Thyroid gland (tissue), 4 donors: Measurements from ENCODE around the gene GAS6. TPM values are rescaled to one million over a fixed set of nuclear protein-coding genes. Genes with fewer than 3 reads are reported as not detected.
"Not testable (repeated sequence)": the region's sequence is repeated elsewhere in the genome, so short reads cannot be mapped to it uniquely, and the experiment has no call there.

ENCODE experiments used
- DNase-seq, 2 donors: peaks; one replicate each; pipeline ENCODE4 v3.0.0-alpha.2; 2019
- H3K27ac ChIP-seq, 3 donors: fragments of 200-600 bp; sonication (generic); 1 replicate in 2 of 3; 2 replicates in 1 of 3; pipeline ENCODE4 v1.5.1; 2016 to 2019; ENCODE audit warnings: mild to moderate bottlenecking in 1 of 3, moderate library complexity in 1 of 3
- H3K27me3 ChIP-seq: fragments of 200-600 bp; sonication (generic); one replicate; pipeline ENCODE4 v1.5.1; 2019
- H3K36me3 ChIP-seq, 2 donors: fragments of 200-600 bp; sonication (generic); one replicate each; pipeline ENCODE4 v1.5.1; 2016 to 2019
- H3K4me1 ChIP-seq, 2 donors: fragments of 200-600 bp; sonication (generic); one replicate each; pipeline ENCODE4 v1.5.1; 2017 to 2019
- H3K4me3 ChIP-seq, 3 donors: fragments of 200-600 bp; sonication (generic); replicated peaks in 1 of 3; 1 replicate in 2 of 3; 2 replicates in 1 of 3; pipeline ENCODE4 v1.5.1; 2016; ENCODE audit warnings: mild to moderate bottlenecking in 1 of 3
- H3K9me3 ChIP-seq: fragments of 200-600 bp; sonication (generic); one replicate; pipeline ENCODE4 v1.5.1; 2017
- POLR2A ChIP-seq, 2 donors: fragments of 450-650 bp; IDR thresholded peaks; one replicate each; pipeline ENCODE4 v1.6.1; 2017; ENCODE audit warnings: antibody characterized with exemption in 2 of 2, mild to moderate bottlenecking in 2 of 2, moderate library complexity in 1 of 2
- WGBS, 2 donors: methylation state at CpG; one replicate each; pipeline ENCODE4 v1.1.5; 2017; 5-methylcytosine and 5-hydroxymethylcytosine counted together
- intact Hi-C: fragments of 100-400 bp; cut with DNase I; formaldehyde crosslinking; loops from one replicate; pipeline ENCODE4 v1.15.1; 2023
- total RNA-seq, 4 donors: library from RNA; depleted of rRNA; stranded (reverse); fragments of >200 nt; gene quantifications; one replicate each; pipeline ENCODE4 v1.2.3, GENCODE V29; 2016
- TF ChIP-seq, protein P1 (sequence below), 6 experiments: fragments of 200-600 bp in 3 of 6; fragments of 450-650 bp in 3 of 6; sonication (generic) in 3 of 6; IDR thresholded peaks; one replicate each; pipeline ENCODE4 v1.5.1; 2016 to 2019; ENCODE audit warnings: antibody characterized with exemption in 6 of 6, mild to moderate bottlenecking in 2 of 6, inconsistent platforms in 1 of 6, moderate library complexity in 1 of 6

GAS6 gene
- total RNA-seq: 100 to 1,000 TPM; 145 to 197 (median 173) TPM

- Histone ChIP-seq H3K36me3 (no peaks in the 10 kb centered on the region), H3K4me1 (peaks cover 18 to 36% of the 10 kb centered on the region in 2 donors), H3K9me3 (no peaks in the 10 kb centered on the region), H3K4me3 (peak within 1 kb of the TSS; percentile 32 to 76 (median 75)), H3K27me3 (no peaks in the 10 kb centered on the region), H3K27ac (peak within 1 kb of the TSS; percentile 84 to 95 (median 89))
- TF ChIP-seq POLR2A (IDR thresholded peaks at IDR 0.05): peak in 1 of 2 donors; percentile 73
- TF ChIP-seq, protein P1, sequence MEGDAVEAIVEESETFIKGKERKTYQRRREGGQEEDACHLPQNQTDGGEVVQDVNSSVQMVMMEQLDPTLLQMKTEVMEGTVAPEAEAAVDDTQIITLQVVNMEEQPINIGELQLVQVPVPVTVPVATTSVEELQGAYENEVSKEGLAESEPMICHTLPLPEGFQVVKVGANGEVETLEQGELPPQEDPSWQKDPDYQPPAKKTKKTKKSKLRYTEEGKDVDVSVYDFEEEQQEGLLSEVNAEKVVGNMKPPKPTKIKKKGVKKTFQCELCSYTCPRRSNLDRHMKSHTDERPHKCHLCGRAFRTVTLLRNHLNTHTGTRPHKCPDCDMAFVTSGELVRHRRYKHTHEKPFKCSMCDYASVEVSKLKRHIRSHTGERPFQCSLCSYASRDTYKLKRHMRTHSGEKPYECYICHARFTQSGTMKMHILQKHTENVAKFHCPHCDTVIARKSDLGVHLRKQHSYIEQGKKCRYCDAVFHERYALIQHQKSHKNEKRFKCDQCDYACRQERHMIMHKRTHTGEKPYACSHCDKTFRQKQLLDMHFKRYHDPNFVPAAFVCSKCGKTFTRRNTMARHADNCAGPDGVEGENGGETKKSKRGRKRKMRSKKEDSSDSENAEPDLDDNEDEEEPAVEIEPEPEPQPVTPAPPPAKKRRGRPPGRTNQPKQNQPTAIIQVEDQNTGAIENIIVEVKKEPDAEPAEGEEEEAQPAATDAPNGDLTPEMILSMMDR (IDR thresholded peaks at IDR 0.05): peak in 1 of 6 experiments; percentile 4
- DNase-seq: peak; percentile 68 to 74
- WGBS, 2 donors: 0 to 1% methylated on average over 5 to 25 of the region's 116 CpGs
- intact Hi-C loops: no loop called here
These were observed at the start of gene GAS6 for GRCh38 chr13:113863524-113864272. TSS of gene GAS6 (minus strand) at chr13:113864076. CDS start at chr13:113863920, 156 bp downstream.

DNA sequence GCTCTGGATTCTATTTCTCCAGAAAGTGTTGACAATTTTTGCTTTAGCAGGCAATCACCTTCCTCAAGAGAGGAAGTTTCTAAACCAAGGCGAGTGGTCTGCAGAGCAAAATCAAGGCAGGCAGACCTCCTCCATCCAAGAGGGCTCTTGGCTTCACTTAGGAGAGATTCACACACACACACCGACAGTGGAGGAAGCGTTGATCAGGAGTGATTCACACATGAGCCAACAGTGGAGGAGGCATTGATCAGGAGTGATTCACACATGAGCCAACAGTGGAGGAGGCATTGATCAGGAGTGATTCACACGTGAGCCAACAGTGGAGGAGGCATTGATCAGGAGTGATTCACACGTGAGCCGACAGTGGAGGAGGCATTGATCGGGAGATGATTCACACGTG, 49.5 kb upstream of the GAS6 start:
- H3K27ac ChIP-seq, H3K27me3 ChIP-seq, DNase-seq, H3K9me3 ChIP-seq, intact Hi-C loops, H3K4me3 ChIP-seq, H3K4me1 ChIP-seq, H3K36me3 ChIP-seq: not testable (repeated sequence)
- WGBS, 2 donors: 78 to 87% methylated on average over 8 of the region's 8 CpGs

GRCh38 chr13:113912596-113912995, 48.7 kb upstream of the GAS6 start:
- intact Hi-C loops: no loop called here
- Histone ChIP-seq H3K36me3 (no peaks in the 10 kb centered on the region), H3K27me3 (no peaks in the 10 kb centered on the region), H3K9me3 (no peaks in the 10 kb centered on the region), H3K4me3 (no peak overlapping the region), H3K4me1 (no peaks in the 10 kb centered on the region), H3K27ac (no peak overlapping the region)
- TF ChIP-seq POLR2A (IDR thresholded peaks at IDR 0.05): no peak
- TF ChIP-seq, protein P1 (IDR thresholded peaks at IDR 0.05): no peak
- DNase-seq: no peak
- WGBS, 2 donors: 80 to 85% methylated on average over 3 of the region's 3 CpGs

DNA sequence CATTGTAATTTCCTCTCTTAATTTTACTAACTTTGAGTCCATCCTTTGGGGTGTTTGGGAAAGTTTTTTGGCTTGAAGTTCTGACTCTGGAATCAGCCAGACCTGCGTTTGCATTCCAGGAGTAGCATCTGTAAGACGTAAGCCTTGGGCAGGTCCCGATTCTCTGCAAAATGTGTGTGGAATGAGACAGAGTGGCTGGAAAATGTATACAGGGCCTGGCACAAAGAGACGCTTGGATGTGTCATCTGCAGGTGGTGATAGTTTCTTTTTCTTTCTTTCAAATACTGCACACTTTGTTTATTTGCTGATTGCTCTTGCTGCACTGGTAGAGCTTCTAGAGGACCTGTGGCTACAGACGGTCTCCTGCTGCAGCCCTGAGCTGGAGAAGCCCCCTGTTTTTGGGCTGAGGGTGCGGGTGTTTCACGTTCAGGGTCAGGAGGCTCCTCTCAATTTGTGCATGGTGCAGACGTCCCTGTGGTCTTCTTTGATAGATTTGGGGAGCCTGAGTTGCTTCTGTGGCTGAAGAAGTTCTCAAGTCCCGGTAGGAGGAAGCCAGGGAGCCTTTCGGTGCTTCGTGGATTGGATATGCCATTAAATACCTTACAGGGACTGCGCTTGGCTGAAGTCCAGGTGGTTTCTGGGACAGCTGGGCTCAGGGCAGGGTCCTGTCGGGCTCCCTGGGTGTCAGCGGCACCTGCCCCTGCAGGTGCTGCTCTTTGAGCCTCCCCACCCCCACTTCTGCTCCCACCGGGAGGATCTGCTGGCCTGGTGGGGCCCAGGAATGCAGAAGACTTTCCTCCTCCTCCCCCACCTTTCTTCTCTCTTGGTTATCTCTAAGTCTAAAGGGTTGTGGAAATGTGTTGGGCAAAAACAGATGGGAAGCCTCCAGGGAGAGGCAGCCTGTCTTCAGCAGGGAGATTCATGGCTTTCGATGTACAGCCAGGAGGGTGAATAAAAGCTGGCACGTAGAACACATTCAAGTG, 44.0 kb upstream of the GAS6 start:
- H3K27ac ChIP-seq: no peak overlapping the region
- DNase-seq: no peak
- WGBS, 2 donors: 76 to 80% methylated on average over 17 of the region's 17 CpGs

DNA sequence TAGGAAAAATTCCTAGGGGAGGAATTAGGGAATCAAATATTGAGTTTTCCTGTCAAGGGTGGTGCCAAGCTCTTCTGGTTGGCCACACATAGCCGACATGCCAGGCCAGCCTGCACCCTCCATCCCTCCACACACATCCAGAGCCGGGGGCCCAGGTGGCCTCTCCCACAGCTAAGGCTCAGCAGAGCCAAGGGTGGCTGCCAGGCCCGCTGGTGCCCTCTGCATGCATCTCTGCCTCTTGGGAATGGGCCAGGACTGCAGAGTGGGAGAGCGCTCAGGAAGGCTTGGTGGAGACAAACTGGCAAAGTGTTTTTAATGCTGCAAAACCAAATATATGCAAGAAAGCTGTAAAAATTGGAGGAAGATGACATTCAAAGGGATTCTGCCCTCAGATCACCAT, 42.7 kb upstream of the GAS6 start:
- H3K27me3 ChIP-seq: no peaks in the 10 kb centered on the region
- H3K4me1 ChIP-seq: peaks cover 4 to 7% of the 10 kb centered on the region in 2 donors
- peak overlapping the region; percentile 3 to 27 (median 10) for H3K27ac ChIP-seq
- no peak for TF ChIP-seq POLR2A (IDR thresholded peaks at IDR 0.05)
- TF ChIP-seq, protein P1 (IDR thresholded peaks at IDR 0.05): no peak
- H3K9me3 ChIP-seq: no peaks in the 10 kb centered on the region
- 38 to 52% methylated on average over 4 of the region's 4 CpGs for WGBS, 2 donors
- peak; percentile 86 to 92 for DNase-seq
- intact Hi-C loops: no loop called here
- H3K36me3 ChIP-seq: no peaks in the 10 kb centered on the region
- H3K4me3 ChIP-seq: no peak overlapping the region

More for the DNA sequence above, 44.0 kb upstream of the GAS6 start:
- TF ChIP-seq, protein P1 (IDR thresholded peaks at IDR 0.05): no peak
- TF ChIP-seq POLR2A (IDR thresholded peaks at IDR 0.05): no peak
- Histone ChIP-seq H3K27me3 (no peaks in the 10 kb centered on the region), H3K4me3 (no peak overlapping the region), H3K36me3 (no peaks in the 10 kb centered on the region), H3K4me1 (peaks cover 4 to 7% of the 10 kb centered on the region in 2 donors), H3K9me3 (no peaks in the 10 kb centered on the region)
- intact Hi-C loops: no loop called here
